Activated CD8-positive, alpha-beta memory T cell treated with anti-CD3 and anti-CD28 coated beads, Interleukin-2, amount 50 U/mL, for 48 hours (primary cell): ENCODE results near the gene C1orf216.
"Not testable (repeated sequence)": the region's sequence is repeated elsewhere in the genome, so short reads cannot be mapped to it uniquely, and the experiment has no call there.

Source experiments
- DNase-seq: peaks from one replicate; pipeline ENCODE4 v3.0.0-alpha.2; 2020

The C1orf216 gene

GRCh38 chr1:35718492-35719336, at the start of gene C1orf216:
C1orf216 (minus strand) TSS chr1:35718884; CDS start chr1:35716321, 2,563 bp downstream.
- DNase-seq: peak; percentile 89

- no peak for DNase-seq
Observed at GRCh38 chr1:35764283-35764682, 45.6 kb upstream of the C1orf216 start.

GRCh38 chr1:35763201-35763600, 44.5 kb upstream of the C1orf216 start:
- DNase-seq: no peak

- no peak for DNase-seq
Observed at GRCh38 chr1:35762141-35762540, 43.5 kb upstream of the C1orf216 start.

GRCh38 chr1:35756064-35756463, 37.4 kb upstream of the C1orf216 start:
- DNase-seq: no peak

- DNase-seq: no peak
Observed at GRCh38 chr1:35753626-35754260, 35.1 kb upstream of the C1orf216 start.

GRCh38 chr1:35748326-35748725, 29.6 kb upstream of the C1orf216 start:
- no peak for DNase-seq

GRCh38 chr1:35745124-35745730, 26.5 kb upstream of the C1orf216 start:
- no peak for DNase-seq

GRCh38 chr1:35737120-35737519, 18.4 kb upstream of the C1orf216 start:
- DNase-seq: no peak

- DNase-seq: no peak
Observed at GRCh38 chr1:35727434-35728040, 8.9 kb upstream of the C1orf216 start.

- DNase-seq: peak; percentile 60
Observed at GRCh38 chr1:35726450-35727433, 8.1 kb upstream of the C1orf216 start.

- DNase-seq: no peak
Observed at GRCh38 chr1:35725596-35725995, 6.9 kb upstream of the C1orf216 start.

GRCh38 chr1:35717911-35718476, 690 bp downstream of the C1orf216 start:
- no peak for DNase-seq

GRCh38 chr1:35715568-35716002, 3.1 kb downstream of the C1orf216 start:
- peak; percentile 88 for DNase-seq

GRCh38 chr1:35714921-35715567, 3.6 kb downstream of the C1orf216 start:
- no peak for DNase-seq

- DNase-seq: not testable (repeated sequence)
Observed at GRCh38 chr1:35711098-35711497, 7.6 kb downstream of the C1orf216 start.

- DNase-seq: no peak
Observed at GRCh38 chr1:35708952-35709351, 9.7 kb downstream of the C1orf216 start.

- no peak for DNase-seq
Observed at GRCh38 chr1:35708441-35708921, 10.2 kb downstream of the C1orf216 start.

- peak; percentile 61 for DNase-seq
Observed at GRCh38 chr1:35707601-35708440, 10.9 kb downstream of the C1orf216 start.
